Subcutaneous abdominal adipose tissue (tissue), 5 donors: Measurements from ENCODE around the gene SCAF4.

Experiments used
- H3K27ac ChIP-seq: one replicate; pipeline ENCODE4 v1.7.0; 2013; ENCODE audit warnings: low read depth, mild to moderate bottlenecking, inconsistent platforms, low read length, moderate library complexity
- H3K27me3 ChIP-seq, 5 donors: one replicate each; pipeline ENCODE4 v1.7.0; 2013; ENCODE audit warnings: low read length in 5 of 5, inconsistent platforms in 1 of 5; ENCODE audit not compliant: control insufficient read depth in 5 of 5, insufficient read depth in 4 of 5
- H3K36me3 ChIP-seq, 5 donors: one replicate each; pipeline ENCODE4 v1.7.0; 2013; ENCODE audit warnings: low read length in 5 of 5; ENCODE audit not compliant: control insufficient read depth in 5 of 5, insufficient read depth in 5 of 5
- H3K4me1 ChIP-seq, 5 donors: one replicate each; pipeline ENCODE4 v1.7.0; 2013; ENCODE audit warnings: low read length in 5 of 5, mild to moderate bottlenecking in 3 of 5, moderate library complexity in 1 of 5; ENCODE audit not compliant: control insufficient read depth in 5 of 5, insufficient read depth in 5 of 5
- H3K4me3 ChIP-seq, 5 donors: one replicate each; pipeline ENCODE4 v1.7.0; 2013; ENCODE audit warnings: low read length in 5 of 5, low read depth in 1 of 5
- H3K9ac ChIP-seq, 5 donors: one replicate each; pipeline ENCODE4 v1.7.0; 2013; ENCODE audit warnings: low read length in 5 of 5, mild to moderate bottlenecking in 4 of 5, moderate library complexity in 3 of 5
- H3K9me3 ChIP-seq, 5 donors: one replicate each; pipeline ENCODE4 v1.7.0; 2013; ENCODE audit warnings: low read length in 5 of 5; ENCODE audit not compliant: control insufficient read depth in 5 of 5
- donor health status: healthy.
- donor health status: healthy.
- donor health status: healthy.
- donor health status: healthy.
- donor health status: healthy.

Gene SCAF4

DNA sequence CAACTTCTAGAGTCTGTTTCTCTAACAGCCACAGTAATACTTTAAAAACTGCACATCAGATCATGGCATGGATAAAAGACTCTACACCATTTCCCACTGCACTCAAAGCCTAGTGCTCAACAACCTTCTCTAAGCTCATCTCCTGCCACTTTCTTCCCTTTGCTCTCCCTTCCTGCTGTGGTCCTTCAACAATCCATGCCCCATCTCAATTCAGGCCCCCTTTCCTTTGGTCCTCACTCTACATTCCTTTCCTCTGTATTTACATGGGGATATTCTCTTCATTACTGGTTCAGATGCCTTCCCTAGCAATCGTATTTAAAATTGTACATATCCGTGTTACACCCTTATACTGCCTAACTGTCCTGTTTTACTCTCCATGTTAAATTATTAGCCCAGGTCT is 53.4 kb downstream of the SCAF4 start:
- no peak overlapping the region for H3K9ac ChIP-seq
- H3K9me3 ChIP-seq: no peaks in the 10 kb centered on the region
- peaks cover 0 to under 1% (median 0%) of the 10 kb centered on the region in 5 donors for H3K4me1 ChIP-seq
- no peak overlapping the region for H3K27ac ChIP-seq
- H3K27me3 ChIP-seq: no peaks in the 10 kb centered on the region
- H3K36me3 ChIP-seq: peaks cover 12 to 32% (median 19%) of the 10 kb centered on the region in 5 donors
- no peak overlapping the region for H3K4me3 ChIP-seq

- H3K36me3 ChIP-seq: peaks cover 4 to 20% (median 9%) of the 10 kb centered on the region in 5 donors
These were observed 54.9 kb downstream of the SCAF4 start for GRCh38 chr21:31677047-31677446.

DNA sequence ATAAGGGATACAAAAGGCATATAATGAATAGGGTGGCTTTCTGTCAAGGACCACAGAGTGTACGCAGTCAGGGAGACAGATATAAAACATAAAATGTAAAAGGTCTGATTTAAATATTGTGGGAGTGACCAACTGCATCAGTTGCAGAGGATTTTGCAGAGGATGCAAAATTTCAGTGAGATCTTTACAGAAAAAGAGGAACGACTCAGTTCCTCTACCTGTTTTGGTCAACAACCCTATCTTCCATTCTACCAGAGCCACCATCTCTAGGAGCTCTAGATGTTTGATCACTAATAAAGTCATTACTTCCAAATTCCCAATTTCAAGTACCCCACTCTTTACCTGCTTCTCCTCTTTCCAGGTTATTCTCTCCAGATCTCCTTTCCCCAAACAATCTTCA is 56.0 kb downstream of the SCAF4 start:
- no peaks in the 10 kb centered on the region for H3K9me3 ChIP-seq
- H3K9ac ChIP-seq: no peak overlapping the region
- no peak overlapping the region for H3K4me3 ChIP-seq
- H3K4me1 ChIP-seq: peaks cover 0 to 5% (median 0%) of the 10 kb centered on the region in 5 donors
- no peaks in the 10 kb centered on the region for H3K27me3 ChIP-seq
- H3K36me3 ChIP-seq: peaks cover 13 to 30% (median 14%) of the 10 kb centered on the region in 5 donors
- H3K27ac ChIP-seq: no peak overlapping the region

More at GRCh38 chr21:31677047-31677446, 54.9 kb downstream of the SCAF4 start:
- Histone ChIP-seq H3K9ac (no peak overlapping the region), H3K27ac (no peak overlapping the region), H3K4me3 (no peak overlapping the region), H3K9me3 (no peaks in the 10 kb centered on the region), H3K4me1 (peaks cover 0 to 5% (median 0%) of the 10 kb centered on the region in 5 donors), H3K27me3 (no peaks in the 10 kb centered on the region)

DNA sequence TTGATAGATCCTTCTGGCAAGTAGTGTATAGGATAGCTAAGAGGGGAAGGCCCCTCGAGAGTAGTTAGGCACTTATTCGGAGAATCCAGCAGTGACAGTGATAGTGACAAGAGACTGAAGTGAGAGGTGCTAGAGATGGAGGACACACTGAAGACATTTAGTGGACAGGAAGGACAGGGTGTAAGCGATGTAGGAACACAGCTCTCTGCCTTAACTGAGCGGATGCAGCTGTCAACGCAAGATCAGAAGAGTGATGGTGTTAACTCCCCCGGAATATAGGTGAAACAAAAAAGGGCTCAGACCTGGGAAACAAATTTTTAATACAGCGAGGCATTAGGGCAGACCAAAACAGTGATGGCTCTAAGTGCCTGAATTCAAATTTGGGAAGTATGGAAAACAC is 56.6 kb downstream of the SCAF4 start:
- no peak overlapping the region for H3K4me3 ChIP-seq
- H3K9ac ChIP-seq: no peak overlapping the region
- H3K4me1 ChIP-seq: peaks cover 0 to 6% (median 0%) of the 10 kb centered on the region in 5 donors
- no peaks in the 10 kb centered on the region for H3K27me3 ChIP-seq
- peaks cover 13 to 33% (median 18%) of the 10 kb centered on the region in 5 donors for H3K36me3 ChIP-seq
- no peaks in the 10 kb centered on the region for H3K9me3 ChIP-seq
- no peak overlapping the region for H3K27ac ChIP-seq

- Histone ChIP-seq H3K9me3 (no peaks in the 10 kb centered on the region), H3K9ac (no peak overlapping the region), H3K4me1 (peaks cover 0 to 12% (median 0%) of the 10 kb centered on the region in 5 donors), H3K27ac (no peak overlapping the region), H3K4me3 (no peak overlapping the region), H3K27me3 (no peaks in the 10 kb centered on the region), H3K36me3 (peaks cover 21 to 35% (median 23%) of the 10 kb centered on the region in 5 donors)
These were observed 58.5 kb downstream of the SCAF4 start for GRCh38 chr21:31673321-31673912.

DNA sequence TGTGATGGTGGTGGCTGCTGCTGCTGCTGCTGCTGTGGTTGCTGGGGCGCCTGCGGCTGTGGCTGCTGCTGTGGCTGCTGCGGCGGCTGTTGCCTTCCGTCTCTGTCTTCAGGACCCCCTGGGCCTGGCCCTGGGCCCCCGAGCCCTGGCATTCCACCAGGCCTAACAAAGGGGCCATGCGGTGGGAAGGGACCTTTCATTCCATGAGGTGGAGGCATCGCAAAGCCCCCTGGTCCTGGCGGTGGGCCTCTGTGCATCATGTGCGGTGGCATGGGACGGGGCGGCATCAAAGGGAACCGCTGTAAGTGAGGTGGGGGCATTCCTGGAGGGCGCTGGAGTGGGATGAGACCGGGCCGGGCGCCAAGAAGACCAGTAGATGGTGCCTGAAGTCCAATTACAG is 60.0 kb downstream of the SCAF4 start:
- Histone ChIP-seq H3K9ac (no peak overlapping the region), H3K4me1 (peaks cover 0 to 19% (median 9%) of the 10 kb centered on the region in 5 donors), H3K27ac (no peak overlapping the region), H3K27me3 (no peaks in the 10 kb centered on the region), H3K9me3 (no peaks in the 10 kb centered on the region), H3K36me3 (peaks cover 27 to 49% (median 35%) of the 10 kb centered on the region in 5 donors), H3K4me3 (no peak overlapping the region)

- Histone ChIP-seq H3K4me3 (no peak overlapping the region), H3K9ac (no peak overlapping the region), H3K27me3 (no peaks in the 10 kb centered on the region), H3K27ac (no peak overlapping the region), H3K4me1 (peaks cover 0 to 19% (median 10%) of the 10 kb centered on the region in 5 donors), H3K36me3 (peaks cover 27 to 51% (median 37%) of the 10 kb centered on the region in 5 donors), H3K9me3 (no peaks in the 10 kb centered on the region)
These were observed 60.7 kb downstream of the SCAF4 start for GRCh38 chr21:31671146-31671716.

DNA sequence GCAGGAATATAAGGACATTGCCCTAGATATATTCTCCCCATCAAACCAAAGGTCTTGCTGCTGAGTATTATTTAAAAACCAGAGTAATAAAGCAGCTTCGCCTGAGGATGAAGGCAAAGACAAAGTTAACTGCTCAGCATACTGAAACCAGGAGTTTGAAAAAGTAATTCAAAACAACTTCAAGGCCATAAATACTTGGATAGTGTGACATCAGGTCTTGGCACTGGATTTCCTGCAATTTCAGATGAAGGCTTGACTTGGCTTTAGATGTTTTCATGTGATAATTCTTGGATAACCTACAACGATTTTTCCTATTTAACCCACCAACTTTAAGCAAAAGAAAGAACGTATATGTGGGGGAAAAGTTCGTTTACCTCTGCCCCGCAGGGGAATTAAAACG is 61.8 kb downstream of the SCAF4 start:
- Histone ChIP-seq H3K4me3 (no peak overlapping the region), H3K27ac (no peak overlapping the region), H3K4me1 (peaks cover 0 to 24% (median 14%) of the 10 kb centered on the region in 5 donors), H3K9ac (no peak overlapping the region), H3K27me3 (no peaks in the 10 kb centered on the region), H3K36me3 (peaks cover 33 to 53% (median 37%) of the 10 kb centered on the region in 5 donors), H3K9me3 (no peaks in the 10 kb centered on the region)

DNA sequence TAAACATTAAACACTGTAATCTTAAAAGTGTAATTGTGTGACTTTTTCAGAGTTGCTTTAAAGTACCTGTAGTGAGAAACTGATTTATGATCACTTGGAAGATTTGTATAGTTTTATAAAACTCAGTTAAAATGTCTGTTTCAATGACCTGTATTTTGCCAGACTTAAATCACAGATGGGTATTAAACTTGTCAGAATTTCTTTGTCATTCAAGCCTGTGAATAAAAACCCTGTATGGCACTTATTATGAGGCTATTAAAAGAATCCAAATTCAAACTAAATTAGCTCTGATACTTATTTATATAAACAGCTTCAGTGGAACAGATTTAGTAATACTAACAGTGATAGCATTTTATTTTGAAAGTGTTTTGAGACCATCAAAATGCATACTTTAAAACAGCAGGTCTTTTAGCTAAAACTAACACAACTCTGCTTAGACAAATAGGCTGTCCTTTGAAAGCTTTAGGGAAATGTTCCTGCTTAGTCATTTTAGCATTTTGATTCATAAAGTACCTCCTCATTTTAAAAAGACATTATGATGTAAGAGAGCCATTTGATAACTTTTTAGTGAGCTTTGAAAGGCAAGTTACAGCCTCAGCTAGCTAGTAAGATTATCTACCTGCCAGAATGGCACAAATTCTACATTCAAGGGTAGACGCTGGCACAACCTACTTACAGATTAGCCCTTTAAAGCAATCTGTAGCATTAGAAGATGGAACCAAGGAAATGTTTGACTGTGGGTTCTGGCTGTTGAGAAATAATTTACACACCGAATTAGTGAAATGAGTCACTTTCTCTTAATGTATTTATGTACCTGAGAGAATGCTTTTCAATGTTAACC is 63.0 kb downstream of the SCAF4 start:
- Histone ChIP-seq H3K9ac (peak overlapping the region in 1 of 5 donors; percentile 22), H3K4me3 (no peak overlapping the region), H3K4me1 (peaks cover 0 to 25% (median 15%) of the 10 kb centered on the region in 5 donors), H3K36me3 (peaks cover 34 to 56% (median 42%) of the 10 kb centered on the region in 5 donors), H3K27me3 (no peaks in the 10 kb centered on the region), H3K27ac (peak overlapping the region; percentile 34), H3K9me3 (no peaks in the 10 kb centered on the region)

GRCh38 chr21:31667639-31668038 is 64.3 kb downstream of the SCAF4 start:
- H3K4me1 ChIP-seq: peaks cover 1 to 32% (median 23%) of the 10 kb centered on the region in 5 donors
- no peak overlapping the region for H3K4me3 ChIP-seq
- peaks cover 40 to 61% (median 46%) of the 10 kb centered on the region in 5 donors for H3K36me3 ChIP-seq
- H3K9me3 ChIP-seq: no peaks in the 10 kb centered on the region
- peak overlapping the region; percentile 10 for H3K27ac ChIP-seq
- no peak overlapping the region for H3K9ac ChIP-seq
- no peaks in the 10 kb centered on the region for H3K27me3 ChIP-seq
